GM12872 (cell line): ENCODE measurements around the gene E2F4.
A peak's percentile ranks its signal among the peaks of the same experiment; 100 is the strongest.

Experiments used
- TF ChIP-seq, protein P1 (sequence below): IDR thresholded peaks from 3 replicates; pipeline ENCODE4 v1.5.1; 2011; ENCODE audit warnings: low read depth, mild to moderate bottlenecking, low read length, moderate library complexity; ENCODE audit not compliant: insufficient read depth

Gene E2F4

DNA sequence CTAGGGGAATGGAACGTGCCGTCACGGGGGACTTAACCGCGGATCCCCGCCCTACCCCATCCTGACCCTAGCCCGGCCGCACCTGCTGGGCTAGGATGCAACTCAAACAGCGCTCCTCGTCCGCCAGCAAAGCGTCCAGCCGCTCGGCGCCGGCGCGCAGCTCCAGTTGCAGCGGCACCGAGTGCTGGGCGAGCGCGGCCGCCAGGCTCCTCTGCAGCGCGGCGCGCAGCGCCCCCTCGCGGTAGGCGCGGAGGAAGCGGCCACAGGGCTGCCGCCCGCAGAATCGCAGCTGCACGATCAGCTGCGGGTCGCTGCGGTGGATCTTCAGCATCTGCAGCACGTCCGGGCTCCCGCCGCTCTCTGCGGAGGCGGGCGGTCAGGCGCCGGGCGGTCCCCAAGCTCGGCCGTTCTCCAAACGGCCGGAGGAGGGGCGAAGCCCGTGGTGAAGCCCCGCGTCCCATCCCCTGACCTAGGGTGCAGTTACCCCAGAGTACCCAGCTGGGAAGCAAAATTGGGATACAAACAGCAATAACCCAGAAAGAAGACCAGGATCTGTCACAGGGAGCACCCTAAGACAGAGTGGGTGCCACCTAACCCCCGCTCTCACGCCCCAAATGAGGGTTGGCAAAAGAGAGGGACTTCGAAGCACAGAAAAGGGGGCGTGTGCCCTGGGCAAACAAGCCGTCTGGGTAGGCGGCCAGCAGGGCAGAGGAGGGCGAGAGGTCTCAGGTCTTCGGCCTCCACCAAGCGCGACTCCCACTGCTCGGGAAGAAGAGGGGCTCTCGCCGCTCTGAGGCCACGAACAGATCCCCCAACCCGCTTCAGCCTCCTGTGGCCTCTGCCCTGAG lies 36.4 kb upstream of the E2F4 start:
- TF ChIP-seq, protein P1, sequence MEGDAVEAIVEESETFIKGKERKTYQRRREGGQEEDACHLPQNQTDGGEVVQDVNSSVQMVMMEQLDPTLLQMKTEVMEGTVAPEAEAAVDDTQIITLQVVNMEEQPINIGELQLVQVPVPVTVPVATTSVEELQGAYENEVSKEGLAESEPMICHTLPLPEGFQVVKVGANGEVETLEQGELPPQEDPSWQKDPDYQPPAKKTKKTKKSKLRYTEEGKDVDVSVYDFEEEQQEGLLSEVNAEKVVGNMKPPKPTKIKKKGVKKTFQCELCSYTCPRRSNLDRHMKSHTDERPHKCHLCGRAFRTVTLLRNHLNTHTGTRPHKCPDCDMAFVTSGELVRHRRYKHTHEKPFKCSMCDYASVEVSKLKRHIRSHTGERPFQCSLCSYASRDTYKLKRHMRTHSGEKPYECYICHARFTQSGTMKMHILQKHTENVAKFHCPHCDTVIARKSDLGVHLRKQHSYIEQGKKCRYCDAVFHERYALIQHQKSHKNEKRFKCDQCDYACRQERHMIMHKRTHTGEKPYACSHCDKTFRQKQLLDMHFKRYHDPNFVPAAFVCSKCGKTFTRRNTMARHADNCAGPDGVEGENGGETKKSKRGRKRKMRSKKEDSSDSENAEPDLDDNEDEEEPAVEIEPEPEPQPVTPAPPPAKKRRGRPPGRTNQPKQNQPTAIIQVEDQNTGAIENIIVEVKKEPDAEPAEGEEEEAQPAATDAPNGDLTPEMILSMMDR, result peak; percentile 95

DNA sequence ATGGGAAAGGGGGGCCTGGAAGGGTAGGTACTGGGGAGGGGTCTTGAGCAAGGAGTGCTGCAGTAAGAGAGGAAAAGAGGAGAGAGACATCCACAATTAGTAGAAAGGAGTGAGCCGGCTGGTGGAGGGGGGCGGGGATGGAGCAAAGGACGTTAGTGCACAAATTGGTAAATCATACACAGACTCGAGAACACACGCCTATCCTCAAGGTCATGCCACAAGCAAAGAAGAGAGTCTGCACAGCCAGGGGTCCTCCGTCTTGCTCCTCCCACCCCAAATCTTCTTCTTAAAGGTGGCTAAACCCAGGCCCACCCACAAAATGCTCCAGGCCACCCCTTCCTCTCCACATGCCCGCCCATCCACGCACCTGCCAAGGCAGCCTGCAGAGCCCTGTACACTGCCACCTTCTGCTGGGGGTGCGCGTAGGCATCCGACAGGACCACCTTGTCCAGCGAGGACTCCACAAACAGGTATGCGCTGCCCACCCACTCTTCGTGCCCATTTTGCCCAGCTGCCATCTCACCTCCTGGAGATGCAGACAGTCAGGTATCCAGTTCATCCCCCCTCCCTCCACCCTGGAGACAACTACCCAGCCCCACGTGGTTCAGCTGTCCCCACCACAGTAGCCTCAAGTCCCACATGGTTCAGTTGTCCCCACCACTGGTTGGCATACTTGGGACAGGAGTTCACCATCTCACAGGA lies 35.7 kb upstream of the E2F4 start:
- TF ChIP-seq, protein P1, result no peak

DNA sequence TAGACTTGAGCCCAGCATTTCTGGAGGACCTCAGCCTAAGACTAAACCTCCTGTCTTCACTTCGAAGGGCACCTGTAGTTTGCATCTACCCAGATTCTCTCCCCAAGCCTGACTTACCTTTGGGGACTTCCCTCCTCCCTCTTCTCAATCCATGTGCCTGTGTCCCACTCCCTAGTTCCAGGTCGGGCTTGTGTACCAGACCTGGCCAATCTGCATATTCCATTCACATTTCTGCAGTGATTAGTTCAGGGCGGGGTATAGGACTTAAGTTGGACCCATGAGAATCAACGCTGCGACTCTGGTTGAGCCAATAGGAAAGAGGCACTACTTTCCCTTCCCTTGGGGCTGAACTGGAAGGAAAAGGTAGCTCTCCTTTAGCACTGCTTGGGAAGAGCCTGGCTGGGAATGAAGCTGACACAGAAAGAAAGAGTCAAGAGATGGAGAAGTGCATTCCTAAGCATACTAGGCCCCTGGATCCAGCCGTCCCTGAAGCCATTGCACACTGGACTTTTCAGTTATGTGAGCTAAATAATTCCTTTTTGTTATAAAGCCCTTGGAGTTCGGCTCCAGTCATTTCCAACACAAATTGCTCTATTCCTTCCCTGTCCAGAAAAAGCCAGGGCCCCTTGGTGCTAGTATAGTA lies 34.7 kb upstream of the E2F4 start:
- TF ChIP-seq, protein P1, result no peak

DNA sequence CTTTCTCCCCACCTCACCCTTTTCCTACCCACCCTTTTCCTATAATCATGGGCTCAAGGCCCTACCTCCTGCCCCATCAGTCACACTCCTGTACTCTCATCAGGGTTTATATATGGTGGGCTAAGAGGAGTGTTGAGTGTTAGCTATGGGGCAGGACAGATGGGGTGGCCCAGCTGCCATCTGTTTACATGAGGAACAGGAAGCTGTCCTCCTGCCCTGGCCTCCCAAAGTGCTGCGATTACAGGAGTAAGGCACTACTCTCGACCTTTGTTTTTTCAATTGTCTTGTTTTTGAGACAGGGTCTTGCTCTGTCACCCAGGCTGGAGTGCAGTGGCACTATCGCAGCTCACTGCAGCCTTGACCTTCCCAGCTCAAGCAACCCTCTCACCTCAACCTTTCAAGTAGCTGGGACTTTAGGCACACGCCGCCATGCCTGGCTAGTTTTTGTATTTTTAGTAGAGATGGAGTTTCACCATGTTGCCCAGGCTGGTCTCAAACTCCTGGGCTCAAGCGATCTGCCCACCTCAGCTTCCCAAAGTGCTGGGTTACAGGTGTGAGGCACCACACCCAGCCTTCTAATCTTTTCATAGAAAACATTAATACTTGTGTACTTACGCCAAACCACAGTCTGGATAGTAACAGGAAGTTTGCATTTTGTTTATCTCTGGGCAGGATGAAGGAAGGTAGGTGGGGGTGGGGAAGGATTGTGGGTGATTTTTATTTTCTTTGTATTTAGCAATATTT lies 33.9 kb upstream of the E2F4 start:
- TF ChIP-seq, protein P1, result no peak

DNA sequence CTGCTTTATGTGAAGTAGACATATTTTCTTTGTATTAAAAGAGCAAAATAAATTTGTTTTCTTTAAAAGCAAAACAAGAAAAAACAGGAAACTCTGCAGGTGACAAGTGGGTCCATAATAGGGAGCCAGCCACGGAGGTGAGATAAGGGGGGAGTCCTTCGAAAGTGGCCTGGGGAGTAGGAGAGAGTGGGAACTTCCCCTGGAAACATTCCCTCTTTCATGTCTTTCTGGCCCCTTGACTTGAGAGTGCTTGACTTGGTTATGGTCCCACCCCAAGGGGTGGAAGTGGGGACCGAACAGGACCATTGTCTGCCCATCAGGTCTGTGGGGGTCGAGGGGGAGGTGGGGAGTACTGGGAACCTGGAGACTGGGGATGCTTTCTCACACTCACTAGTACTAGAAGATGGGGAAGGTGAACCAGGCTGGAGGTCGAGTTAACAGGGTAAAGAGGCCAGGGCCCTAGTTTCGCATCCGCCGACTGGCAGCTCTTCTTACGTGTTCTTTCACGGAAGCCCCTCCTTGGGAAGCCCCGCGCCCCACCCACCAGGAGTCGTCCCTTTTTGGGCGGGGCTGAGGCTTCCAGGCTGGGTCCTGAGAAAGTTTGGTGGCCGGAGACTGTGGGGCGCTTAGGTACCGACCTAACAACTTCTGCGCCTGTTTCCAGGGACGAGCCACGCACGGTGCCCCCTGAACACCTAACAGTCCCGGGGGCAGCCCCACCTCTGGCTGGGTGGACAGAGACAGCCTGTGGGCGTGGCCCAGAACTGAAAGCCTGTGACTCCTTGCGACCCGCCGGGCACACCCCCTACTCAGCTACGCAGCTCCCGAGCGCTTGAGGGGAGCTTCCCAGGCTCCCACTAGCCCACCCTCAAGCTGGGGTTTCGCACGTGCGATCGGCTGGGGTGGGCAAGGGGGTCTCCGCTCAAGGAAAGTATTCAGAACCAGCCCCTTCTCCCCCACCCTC lies 33.0 kb upstream of the E2F4 start:
- TF ChIP-seq, protein P1, result no peak

DNA sequence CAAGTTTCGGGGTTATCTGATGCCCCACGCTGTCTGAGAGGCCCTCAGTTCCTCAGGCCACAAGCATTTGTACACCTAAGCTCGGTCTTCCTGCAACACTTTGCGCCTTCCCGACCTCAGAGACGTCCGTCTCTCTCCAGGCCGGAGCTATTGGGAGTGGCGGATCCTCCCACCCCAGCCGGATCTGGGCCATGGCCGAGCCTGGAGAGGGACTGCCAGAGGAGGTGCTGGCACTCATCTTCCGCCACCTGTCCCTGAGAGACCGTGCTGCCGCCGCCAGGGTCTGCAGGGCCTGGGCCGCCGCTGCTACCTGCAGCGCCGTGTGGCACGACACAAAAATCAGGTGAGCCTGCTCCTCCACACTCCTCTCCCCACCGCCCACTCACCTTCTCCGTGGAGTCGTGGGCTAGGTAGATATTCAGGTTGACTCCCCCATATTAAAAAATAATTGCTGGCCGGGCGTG lies 30.3 kb upstream of the E2F4 start:
- TF ChIP-seq, protein P1, result no peak
